ENCODE data around the gene C6orf47.

C6orf47 gene

DNA sequence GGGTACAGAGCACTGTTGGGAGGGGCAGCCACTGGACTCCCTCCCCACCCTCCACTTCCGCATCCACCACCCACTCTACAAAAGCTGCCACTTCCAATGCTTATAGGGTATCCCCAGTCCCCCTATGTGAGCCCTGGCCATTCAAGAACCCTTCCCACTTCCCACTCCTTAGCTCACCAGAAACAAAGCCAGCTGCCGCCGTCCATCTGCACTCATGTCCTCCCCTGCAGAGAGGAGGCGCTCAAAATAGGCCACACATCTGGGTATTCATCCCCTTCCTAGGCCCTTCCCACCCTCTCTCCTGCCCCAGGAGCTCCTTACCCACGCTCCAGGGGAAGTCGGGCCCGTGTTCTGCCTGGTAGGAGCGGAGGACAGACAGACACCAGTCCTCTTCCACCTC is 26.7 kb upstream of the C6orf47 start:
- no peak for DNase-seq

DNA sequence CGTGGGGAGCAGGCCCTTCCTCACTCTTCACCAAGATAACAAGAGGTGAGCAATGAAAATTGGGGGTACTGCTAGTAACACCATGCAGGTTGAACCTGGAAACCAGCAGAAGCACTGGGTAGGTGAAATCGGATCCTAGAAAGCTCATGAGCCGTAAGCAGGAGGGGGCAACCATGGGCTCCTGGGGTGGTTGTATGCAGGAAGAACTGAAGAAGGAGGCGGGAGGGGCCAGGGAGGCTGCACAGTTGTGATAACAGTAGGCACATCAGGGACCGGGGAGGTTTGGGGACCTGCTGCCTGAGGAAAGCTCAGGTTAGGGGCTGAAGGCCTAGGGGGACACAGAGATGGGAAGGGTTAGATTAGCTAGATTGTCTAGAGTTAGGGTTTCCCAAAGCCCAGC is 25.9 kb upstream of the C6orf47 start:
- DNase-seq: no peak

DNA sequence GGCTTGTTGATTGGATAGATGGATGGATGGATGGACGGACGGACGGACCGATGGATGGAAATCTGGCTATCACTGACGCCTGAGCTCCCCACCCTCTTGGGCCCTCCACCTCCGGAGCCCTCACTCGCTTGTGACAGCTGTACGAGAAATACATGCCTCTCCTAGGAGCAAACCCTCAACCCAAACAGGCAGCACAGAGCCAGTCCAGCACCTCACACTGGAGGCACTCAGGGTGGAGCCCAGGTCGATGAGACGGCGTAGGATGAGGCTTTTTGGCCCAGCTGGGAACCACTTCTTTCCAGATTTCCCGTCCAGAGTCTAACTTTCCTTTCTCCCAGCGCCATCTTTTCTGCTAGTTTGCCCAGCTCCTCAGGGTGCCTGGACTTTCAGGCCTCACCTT is 23.0 kb upstream of the C6orf47 start:
- DNase-seq: no peak

DNA sequence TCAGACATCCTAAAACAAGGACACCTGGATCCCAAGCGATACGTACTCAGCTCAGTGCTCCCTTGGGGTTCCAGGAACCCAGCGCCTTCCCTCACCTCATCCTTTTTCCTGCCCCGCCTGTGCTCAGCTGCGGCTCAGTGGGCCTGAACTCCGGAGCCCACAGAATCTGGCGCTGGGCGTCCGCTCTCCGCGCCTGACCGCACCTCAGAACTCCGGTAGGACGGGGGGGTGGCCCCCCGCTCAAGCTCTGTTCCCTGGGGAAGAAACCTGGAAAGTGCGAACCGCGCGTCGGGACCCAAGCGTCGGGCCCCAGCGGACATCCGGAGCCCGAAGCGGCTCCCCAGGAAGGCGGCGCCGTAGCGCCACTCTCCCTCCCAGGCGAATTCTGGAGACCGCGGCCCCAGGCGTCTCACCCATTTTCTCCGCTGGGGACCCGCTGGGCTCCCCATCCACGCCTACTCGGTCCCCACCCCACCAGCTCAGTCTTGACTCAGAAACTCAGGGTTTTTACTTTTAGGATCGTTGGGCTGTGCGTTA is 20.6 kb upstream of the C6orf47 start:
- DNase-seq: peak; percentile 57

DNA sequence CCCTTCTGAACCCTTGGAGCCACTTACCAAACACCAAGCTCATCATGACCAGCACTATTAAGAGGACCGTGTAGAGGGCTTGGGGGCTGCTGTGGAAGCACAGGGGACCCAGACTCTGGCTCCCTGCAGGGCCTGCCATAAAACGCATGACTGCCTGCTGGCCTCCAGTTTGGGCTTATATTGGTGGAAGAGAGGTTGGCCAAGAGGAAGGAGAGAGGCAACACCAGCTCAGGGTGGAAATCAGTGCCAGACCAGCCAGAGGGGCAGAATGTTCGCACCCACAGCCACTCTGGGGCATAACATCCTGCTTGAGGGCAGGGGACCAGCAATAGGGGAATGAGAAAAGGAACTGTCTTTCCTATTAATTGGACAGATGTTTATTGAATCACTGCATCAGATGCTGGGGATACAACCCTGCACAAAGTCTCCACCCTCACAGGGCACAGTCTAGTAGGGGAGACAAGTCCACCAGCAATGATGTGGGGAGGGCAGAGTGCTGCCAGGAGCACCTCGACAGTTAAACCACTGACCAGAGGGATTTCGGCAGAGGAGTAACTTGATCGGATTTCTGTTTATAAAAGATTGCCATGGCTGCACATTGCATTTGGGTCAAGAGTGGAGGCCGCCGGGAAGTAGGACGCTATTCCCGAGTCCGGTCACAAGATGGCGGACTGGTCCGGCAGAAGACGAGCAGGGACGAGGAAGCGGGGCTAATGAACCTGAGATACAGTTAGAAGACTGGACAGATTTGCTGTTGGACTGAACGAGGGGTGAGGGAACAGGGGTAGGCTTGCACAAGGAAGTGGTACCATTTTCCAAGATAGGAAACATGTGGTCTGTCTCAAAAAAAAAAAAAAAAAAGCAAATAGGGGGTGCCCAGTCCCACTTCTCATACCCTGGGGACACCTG is 19.9 kb upstream of the C6orf47 start, which contains the start of gene LY6G5C:
Gene LY6G5C, minus strand, starts transcription at position 842 of the 909 bp plus-strand sequence. Its CDS starts 694 bp downstream, at position 148.
- DNase-seq: peak; percentile 57

DNA sequence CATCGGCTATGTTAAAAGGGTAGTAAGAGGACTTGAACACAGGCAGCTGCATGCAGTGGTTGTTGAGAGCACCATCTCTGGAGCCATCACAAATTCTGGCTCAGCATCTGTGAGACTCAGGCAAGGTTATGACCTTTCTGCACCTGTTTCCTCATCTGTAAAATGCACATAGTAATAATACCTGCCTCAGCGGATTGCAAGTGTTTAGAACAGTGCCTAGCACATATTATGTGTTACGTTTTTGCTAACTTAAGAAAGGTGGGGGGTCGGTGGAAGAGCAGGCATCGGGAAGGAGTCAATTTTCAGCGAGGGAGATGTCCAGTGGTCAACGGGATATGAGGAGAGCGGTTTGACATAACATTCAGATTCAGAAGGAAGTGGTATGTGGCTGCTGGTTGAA is 17.4 kb upstream of the C6orf47 start:
- no peak for DNase-seq

DNA sequence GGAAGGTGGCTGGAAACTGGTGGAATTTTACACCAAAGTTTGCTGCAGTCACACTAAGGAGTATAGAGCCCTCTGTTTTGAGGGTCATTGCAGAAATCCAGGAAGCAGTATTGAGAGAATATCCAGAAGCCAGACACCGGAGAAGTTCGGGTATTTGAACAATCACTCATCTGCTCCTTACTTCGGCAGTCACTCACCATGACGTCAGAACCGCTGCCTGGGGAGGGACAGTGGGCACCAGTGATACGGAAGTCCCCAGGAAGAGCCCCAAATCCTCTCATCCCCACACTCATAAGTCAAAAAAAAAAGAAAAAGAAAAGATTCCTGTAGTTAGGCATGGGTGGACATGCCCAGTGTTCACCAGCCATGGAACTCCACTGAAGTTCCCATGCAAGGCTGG is 16.3 kb upstream of the C6orf47 start:
- DNase-seq: no peak

DNA sequence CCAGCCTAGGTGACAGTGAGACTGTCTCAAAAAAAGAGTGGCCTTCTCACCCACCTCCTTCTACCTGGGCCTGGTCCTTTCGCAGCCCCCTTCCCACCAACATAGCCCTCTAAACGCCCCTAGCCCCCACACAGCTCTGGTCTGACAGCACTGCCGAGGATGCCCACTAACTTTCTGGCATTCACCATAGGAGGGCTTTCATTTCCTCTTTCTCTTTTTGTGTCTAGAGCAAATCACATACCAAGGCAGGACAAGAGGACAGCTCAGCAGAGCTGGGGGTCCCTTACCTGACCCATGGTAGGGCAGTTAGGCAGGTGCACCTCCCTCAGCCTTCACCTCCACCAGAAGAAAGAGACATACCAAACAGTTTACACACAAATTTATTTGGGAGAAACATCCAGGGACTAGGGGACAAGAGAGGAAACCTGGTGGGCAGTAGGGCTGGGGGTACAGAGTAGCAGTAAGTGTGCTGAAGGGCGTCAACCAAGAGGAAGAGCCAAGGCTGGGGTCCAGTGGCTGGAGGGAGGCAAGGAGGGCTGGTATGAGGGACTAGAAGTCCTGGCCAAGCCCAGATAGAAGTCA is 15.8 kb upstream of the C6orf47 start:
- no peak for DNase-seq

DNA sequence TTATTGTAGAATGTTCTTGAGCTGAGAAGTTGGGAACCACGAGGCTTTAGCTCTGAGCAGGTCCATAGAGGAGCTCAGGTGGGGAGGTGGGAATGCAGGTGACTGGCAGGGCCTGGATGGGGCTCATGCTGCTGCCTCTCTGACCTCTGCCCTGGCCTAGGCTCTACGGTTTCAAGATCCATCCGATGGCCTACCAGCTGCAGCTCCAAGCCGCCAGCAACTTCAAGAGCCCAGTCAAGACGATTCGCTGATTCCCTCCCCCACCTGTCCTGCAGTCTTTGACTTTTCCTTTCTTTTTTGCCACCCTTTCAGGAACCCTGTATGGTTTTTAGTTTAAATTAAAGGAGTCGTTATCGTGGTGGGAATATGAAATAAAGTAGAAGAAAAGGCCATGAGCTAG is 9.1 kb upstream of the C6orf47 start, which contains the start of gene LY6G5B:
Gene LY6G5B, plus strand, starts transcription at position 301 of the 400 bp plus-strand sequence. CDS start 975 bp downstream, outside the sequence.
- no peak for DNase-seq

DNA sequence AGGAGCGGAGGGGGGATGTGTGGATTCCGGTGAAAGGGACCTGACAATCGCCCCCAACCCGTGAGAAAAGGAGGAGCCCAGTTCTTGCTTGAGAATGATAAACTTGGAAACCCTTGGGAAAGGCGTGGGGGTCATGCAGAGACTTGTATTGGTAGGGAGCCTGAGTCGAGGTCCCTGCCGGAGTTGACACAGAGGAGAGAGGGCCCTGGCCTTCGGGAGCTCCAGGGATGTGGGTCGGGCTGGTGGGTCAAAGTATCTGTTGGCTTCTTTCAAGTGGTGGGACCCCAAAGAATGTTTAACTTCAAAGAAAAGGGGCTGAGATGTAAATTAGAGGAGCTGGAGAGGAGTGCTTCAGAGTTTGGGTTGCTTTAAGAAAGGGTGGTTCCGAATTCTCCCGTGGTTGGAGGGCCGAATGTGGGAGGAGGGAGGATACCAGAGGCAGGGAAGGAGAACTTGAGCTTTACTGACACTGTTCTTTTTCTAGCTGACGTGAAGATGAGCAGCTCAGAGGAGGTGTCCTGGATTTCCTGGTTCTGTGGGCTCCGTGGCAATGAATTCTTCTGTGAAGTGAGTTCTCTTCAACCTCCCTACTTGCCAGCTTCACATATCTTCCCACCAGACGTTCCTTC is 5.9 kb upstream of the C6orf47 start:
- DNase-seq: no peak

DNA sequence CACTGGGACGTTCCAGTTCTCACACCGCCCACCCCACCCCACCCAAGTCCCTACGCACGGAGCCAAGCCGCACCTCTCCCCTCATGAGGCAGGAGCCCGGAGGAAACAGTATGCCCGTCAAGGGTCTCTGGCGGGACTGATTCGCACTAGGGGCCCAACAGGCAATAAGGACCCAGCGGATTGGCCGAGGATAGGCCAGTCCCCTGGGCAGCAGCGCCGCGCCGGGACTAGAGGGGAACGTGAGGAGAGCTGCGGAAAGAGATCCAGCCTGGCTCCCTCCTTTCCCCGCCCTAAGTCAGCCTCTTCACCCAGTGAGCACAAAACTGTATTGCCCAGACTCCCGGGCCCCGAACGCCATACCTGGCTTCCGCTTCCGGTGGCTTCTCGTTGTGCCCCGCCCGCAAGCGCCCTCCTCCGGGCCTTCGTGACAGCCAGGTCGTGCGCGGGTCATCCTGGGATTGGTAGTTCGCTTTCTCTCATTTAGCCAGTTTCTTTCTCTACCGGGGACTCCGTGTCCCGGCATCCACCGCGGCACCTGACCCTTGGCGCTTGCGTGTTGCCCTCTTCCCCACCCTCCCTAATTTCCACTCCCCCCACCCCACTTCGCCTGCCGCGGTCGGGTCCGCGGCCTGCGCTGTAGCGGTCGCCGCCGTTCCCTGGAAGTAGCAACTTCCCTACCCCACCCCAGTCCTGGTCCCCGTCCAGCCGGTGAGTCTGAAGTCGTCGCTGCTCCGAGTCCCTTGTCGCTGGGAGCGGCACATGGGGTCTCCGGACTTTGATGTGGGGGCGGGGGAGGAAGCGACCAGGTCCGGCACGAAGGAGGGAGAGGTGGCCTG is 5.1 kb upstream of the C6orf47 start, which contains the start of gene CSNK2B:
Gene CSNK2B, plus strand, starts transcription at position 580 of the 836 bp plus-strand sequence. CDS start 752 bp downstream, outside the sequence.
- DNase-seq: peak; percentile 96

DNA sequence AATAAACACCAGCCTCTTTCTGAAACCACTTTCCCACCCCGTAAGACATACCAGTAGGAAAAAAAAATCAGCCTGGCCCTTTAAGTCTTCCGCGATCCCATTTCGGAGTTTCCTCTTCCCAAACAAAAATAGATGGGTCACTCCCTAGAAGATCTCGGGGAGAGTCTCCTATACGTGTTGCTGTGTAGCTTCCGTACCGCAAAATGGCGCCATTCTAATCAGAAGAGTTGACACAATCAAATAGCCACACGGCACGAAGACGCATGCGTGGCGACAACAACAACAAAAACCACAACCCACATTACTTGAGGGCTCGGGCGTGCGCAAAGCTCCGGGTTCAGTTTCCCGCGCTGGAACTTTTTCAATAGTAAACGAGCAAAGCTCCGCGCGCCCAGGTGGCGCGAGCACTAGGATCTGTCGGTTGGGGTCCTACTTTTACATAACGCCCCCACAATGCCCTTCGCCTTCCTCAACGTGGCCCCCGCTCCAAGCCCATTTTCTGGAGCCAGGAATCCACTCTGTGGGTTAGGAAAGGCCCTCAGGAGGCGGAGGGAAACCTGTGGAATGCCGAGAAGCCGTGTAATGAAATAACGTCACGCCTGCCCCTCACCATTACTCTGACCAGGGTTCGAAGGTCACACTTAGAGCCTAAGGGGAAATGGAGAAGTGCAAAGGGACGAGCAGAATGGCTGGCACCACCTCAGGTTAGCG is 4.4 kb upstream of the C6orf47 start, which contains the start of gene GPANK1:
Gene GPANK1, minus strand, starts transcription at position 208 of the 711 bp plus-strand sequence. CDS start 519 bp downstream, outside the sequence.
- peak; percentile 97 for DNase-seq

DNA sequence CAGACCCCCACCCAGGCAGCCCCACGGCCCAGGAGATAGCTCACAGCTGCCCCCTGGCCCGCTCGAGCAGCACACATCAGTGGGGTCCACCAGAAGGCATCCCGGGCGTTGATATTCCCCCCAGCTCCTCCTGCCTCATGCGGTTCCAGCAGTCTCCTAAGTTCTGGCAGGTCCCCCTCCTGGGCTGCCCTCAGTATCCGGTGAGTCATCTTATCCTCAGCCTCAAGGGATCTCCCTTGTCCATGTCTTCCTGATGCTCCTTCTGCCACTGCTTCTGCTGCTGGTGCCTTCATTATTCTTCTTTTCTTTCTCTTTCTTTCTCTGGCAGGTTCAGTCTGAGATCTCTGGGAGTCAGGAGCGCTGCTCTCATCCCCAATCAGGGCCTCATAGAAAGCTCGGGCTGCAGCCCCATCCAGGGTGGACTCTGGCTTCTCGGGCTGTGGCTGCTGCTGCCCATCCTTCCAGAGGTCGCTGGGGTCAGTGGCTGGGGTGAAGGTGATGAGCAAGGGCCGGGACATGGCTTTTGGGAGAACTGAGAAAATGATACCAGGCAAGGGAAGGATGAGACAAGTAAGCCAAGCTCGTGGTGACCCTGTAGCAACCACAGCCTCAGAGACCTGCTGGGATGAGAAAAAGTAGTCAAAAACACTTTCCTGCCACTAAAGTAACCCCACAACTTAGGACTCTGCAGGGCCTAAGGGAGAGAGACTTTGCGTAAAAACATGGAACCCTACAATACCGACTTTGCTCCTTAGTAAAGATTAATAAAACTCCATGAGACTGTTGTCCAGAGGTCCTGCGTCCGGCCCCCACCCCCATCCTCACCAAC is 3.6 kb upstream of the C6orf47 start:
- DNase-seq: no peak

DNA sequence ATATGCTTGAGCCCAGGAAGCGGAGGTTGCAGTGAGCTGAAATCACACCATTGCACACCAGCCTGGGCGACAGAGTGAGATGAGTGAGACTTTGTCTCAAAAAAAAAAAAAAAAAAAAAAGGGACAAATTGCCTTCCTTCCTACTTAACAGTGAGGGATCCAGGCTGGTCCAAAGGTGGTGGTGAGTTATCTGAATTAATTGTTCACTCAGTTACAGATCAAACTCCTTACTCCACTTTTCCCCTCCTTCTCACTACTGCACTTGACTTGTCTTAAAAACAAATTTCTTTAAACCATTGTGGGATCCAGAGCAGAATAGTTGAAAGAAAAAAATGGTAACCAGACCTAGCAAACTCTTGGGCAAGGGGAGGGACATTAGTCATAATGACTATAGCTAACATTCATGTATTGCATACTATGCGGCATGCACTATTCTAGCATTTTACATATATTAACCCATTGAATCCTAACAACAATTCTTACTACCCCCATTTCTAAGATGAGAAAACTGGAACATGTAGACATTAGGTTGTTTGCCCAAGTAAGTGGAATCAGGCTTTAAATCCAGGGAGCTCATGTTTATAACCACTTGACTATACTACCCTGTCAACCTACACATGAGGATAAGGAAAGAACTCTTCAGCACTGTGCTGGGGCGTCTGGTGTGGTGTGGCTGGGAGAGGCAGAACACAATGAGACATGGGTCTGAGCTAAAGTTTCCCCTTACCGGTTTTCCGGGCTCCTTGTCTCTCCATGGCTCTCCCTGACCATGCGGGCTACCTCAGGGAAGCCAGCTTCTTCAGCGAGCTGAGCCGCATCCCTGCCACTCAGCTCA is 2.8 kb upstream of the C6orf47 start:
- DNase-seq: no peak

DNA sequence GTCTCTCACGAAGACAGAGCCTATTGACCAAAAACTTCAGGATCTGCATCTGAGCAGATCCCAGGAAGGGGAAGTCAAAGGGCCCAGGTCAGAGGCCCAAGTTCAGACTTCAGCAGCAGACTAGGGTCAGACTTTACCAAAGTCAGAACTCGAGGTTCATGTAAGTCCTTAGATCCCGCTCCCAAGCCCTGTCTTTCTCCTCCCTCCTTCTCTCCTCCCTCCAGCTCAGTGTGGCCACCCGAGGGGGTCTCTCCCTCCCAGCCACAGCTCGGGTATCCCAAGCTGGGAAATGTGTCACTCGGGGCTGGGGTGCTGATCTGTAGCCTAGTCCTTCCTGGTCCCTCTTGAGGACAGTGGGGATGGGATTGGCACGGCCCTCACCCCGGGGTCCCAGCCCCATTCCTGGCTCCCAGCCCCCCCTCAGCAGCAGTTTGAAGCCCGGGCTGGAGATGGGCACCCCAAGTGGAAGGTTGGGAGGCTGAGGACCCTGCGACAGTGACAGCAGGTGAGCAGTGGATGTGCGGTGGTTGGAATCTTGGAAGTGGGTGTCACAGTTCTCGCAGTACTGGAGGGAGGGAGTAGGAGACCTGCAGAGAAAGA is 1.6 kb upstream of the C6orf47 start:
- no peak for DNase-seq

DNA sequence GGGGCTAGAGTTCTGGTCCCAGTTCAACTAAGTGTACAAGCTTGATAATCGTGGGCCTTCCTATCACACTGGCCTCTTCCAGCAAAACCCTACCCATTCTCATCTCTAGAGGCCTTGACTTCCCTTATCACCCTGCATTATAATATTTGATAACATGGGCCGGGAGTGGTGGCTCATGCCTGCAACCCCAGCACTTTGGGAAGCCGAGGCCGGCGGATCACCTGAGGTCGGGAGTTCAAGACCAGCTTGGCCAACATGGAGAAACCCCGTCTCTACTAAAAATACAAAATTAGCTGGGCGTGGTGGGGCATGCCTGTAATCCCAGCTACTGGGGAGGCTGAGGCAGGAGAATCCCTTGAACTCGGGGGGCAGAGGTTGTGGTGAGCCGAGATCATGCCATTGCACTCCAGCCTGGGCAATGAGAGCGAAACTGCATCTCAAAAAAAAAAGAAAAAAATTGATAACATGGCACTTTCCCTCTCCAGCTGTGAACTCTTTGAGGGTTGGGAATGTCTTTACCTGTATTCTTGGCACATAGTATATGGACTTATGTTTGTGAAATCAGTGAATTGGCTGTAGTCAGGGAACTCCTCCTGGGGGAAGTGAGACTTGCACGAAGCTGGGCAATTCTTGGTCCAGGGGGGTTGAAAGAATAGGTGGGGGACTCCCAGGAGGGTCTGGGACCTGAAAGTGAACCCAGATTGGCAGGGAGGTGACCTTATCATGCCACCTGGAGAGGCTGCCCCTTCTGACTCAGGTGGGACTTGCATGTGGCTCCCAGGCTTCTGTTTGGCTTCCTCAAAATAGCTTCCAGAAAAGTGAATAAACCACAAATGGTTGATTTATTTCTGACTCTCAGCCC is 915 bp upstream of the C6orf47 start:
- DNase-seq: no peak

DNA sequence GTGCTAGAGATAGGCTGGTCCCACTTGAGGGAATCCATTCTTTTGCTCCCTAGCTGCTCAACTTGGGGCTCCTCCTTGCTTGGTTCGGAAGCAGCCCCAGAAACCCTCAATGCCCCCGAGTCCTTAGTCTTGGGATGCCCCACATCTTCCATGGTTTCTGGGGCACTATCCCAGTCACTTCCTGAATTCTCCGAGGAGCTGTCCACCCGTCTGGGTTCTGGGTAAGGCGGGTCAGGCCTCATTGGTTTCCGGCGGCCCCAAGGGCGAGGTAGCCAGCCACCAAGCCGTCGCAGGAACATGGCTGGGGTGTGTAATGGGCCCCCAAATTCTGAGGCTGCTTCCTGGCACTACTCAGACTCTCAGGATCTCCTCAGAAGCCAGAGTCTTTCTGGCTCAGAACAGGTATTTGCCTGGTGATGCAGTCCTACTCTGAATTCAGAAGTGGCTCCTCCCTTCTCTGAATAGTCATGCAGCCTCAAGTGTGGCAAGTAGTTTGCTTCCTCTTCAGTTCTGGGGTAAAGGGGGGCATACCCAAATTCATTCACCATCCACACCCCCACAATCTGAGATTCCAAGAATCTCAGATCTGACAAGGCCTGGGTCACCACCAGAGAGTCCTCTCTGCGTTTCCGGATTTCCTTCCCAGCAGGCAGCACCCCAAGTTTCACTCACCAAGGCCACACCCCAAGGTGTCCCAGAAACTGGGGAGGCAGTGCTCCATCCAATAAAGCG is 763 bp downstream of the C6orf47 start:
- no peak for DNase-seq

Measured in NCI-H2171 (cell line).